ENCODE measurements around the gene RUNX3.

RUNX3 gene

GRCh38 chr1:24866211-24867083 is 63.6 kb downstream of the RUNX3 start:
- H3K4me2 ChIP-seq (ENCODE audit: low read depth, low read length, poor library complexity, severe bottlenecking): no peak overlapping the region
- peaks cover 9% of the 10 kb centered on the region for H3K4me1 ChIP-seq (ENCODE audit: insufficient read depth, low read length, poor library complexity, severe bottlenecking)
- no peaks in the 10 kb centered on the region for H3K9me2 ChIP-seq (replicated peaks; ENCODE audit: low read depth, low read length)
- no peaks in the 10 kb centered on the region for H3F3A ChIP-seq (ENCODE audit: low read depth)
- no peaks in the 10 kb centered on the region for H4K20me1 ChIP-seq (ENCODE audit: insufficient read depth, low read length, poor library complexity, severe bottlenecking)
- no peaks in the 10 kb centered on the region for H3K9me3 ChIP-seq (ENCODE audit: insufficient read depth, low read depth, low read length)
- H3K9ac ChIP-seq (ENCODE audit: low read depth, low read length, poor library complexity, severe bottlenecking): no peak overlapping the region
- H3K36me3 ChIP-seq (ENCODE audit: insufficient read depth, low read length): no peaks in the 10 kb centered on the region
- no peak overlapping the region for H2AFZ ChIP-seq (ENCODE audit: low read length)
- no peaks in the 10 kb centered on the region for H3K79me2 ChIP-seq (ENCODE audit: insufficient read depth, low read length)
- no peak for TF ChIP-seq EZH2phosphoT487 (IDR thresholded peaks at IDR 0.05; ENCODE audit: borderline replicate concordance)
- TF ChIP-seq, protein P1, sequence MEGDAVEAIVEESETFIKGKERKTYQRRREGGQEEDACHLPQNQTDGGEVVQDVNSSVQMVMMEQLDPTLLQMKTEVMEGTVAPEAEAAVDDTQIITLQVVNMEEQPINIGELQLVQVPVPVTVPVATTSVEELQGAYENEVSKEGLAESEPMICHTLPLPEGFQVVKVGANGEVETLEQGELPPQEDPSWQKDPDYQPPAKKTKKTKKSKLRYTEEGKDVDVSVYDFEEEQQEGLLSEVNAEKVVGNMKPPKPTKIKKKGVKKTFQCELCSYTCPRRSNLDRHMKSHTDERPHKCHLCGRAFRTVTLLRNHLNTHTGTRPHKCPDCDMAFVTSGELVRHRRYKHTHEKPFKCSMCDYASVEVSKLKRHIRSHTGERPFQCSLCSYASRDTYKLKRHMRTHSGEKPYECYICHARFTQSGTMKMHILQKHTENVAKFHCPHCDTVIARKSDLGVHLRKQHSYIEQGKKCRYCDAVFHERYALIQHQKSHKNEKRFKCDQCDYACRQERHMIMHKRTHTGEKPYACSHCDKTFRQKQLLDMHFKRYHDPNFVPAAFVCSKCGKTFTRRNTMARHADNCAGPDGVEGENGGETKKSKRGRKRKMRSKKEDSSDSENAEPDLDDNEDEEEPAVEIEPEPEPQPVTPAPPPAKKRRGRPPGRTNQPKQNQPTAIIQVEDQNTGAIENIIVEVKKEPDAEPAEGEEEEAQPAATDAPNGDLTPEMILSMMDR (conservative IDR thresholded peaks at IDR 0.05; ENCODE audit: low read length): no peak
- H3K27me3 ChIP-seq (ENCODE audit: insufficient read depth, low read length, poor library complexity, severe bottlenecking): no peaks in the 10 kb centered on the region
- no peak overlapping the region for H3K4me3 ChIP-seq (ENCODE audit: low read length, poor library complexity, severe bottlenecking)

GRCh38 chr1:24865587-24865986 is 64.5 kb downstream of the RUNX3 start:
- no peaks in the 10 kb centered on the region for H3F3A ChIP-seq (ENCODE audit: low read depth)
- H3K36me3 ChIP-seq (ENCODE audit: insufficient read depth, low read length): no peaks in the 10 kb centered on the region
- no peak overlapping the region for H2AFZ ChIP-seq (ENCODE audit: low read length)
- H3K4me3 ChIP-seq (ENCODE audit: low read length, poor library complexity, severe bottlenecking): no peak overlapping the region
- H3K79me2 ChIP-seq (ENCODE audit: insufficient read depth, low read length): no peaks in the 10 kb centered on the region
- H3K4me2 ChIP-seq (ENCODE audit: low read depth, low read length, poor library complexity, severe bottlenecking): no peak overlapping the region
- H4K20me1 ChIP-seq (ENCODE audit: insufficient read depth, low read length, poor library complexity, severe bottlenecking): no peaks in the 10 kb centered on the region
- H3K27me3 ChIP-seq (ENCODE audit: insufficient read depth, low read length, poor library complexity, severe bottlenecking): no peaks in the 10 kb centered on the region
- TF ChIP-seq, protein P1 (conservative IDR thresholded peaks at IDR 0.05; ENCODE audit: low read length): no peak
- TF ChIP-seq EZH2phosphoT487 (IDR thresholded peaks at IDR 0.05; ENCODE audit: borderline replicate concordance): no peak
- peaks cover 2% of the 10 kb centered on the region for H3K4me1 ChIP-seq (ENCODE audit: insufficient read depth, low read length, poor library complexity, severe bottlenecking)
- no peak overlapping the region for H3K9ac ChIP-seq (ENCODE audit: low read depth, low read length, poor library complexity, severe bottlenecking)
- H3K9me2 ChIP-seq (replicated peaks; ENCODE audit: low read depth, low read length): no peaks in the 10 kb centered on the region
- H3K9me3 ChIP-seq (ENCODE audit: insufficient read depth, low read depth, low read length): no peaks in the 10 kb centered on the region

DNA sequence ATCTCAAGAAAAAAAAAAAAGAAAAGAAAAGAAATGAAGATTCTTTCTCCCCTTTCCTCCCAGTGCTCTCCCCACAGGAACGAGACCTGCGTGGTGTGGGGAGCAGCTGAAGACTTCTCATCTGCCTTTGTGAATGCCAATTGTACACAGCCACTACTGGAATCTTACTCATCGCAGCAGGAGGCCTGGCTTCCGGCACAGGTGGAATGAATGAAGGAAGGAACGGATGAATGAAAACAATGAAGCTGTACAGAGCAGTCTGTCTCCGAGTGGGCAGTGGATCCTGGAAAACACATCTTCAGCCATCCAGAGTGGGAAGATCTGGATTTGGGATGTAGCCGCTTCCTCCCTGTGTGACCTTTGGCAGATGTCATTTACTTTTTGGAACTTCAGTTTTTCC is 64.9 kb downstream of the RUNX3 start:
- Histone ChIP-seq H4K20me1 (ENCODE audit: insufficient read depth, low read length, poor library complexity, severe bottlenecking) (no peaks in the 10 kb centered on the region), H3K79me2 (ENCODE audit: insufficient read depth, low read length) (no peaks in the 10 kb centered on the region), H3K9me2 (replicated peaks; ENCODE audit: low read depth, low read length) (no peaks in the 10 kb centered on the region), H3K4me2 (ENCODE audit: low read depth, low read length, poor library complexity, severe bottlenecking) (no peak overlapping the region), H2AFZ (ENCODE audit: low read length) (no peak overlapping the region), H3F3A (ENCODE audit: low read depth) (no peaks in the 10 kb centered on the region), H3K36me3 (ENCODE audit: insufficient read depth, low read length) (no peaks in the 10 kb centered on the region), H3K27me3 (ENCODE audit: insufficient read depth, low read length, poor library complexity, severe bottlenecking) (no peaks in the 10 kb centered on the region), H3K9ac (ENCODE audit: low read depth, low read length, poor library complexity, severe bottlenecking) (no peak overlapping the region), H3K9me3 (ENCODE audit: insufficient read depth, low read depth, low read length) (no peaks in the 10 kb centered on the region), H3K4me1 (ENCODE audit: insufficient read depth, low read length, poor library complexity, severe bottlenecking) (no peaks in the 10 kb centered on the region), H3K4me3 (ENCODE audit: low read length, poor library complexity, severe bottlenecking) (no peak overlapping the region)
- TF ChIP-seq, protein P1 (conservative IDR thresholded peaks at IDR 0.05; ENCODE audit: low read length): no peak
- TF ChIP-seq EZH2phosphoT487 (IDR thresholded peaks at IDR 0.05; ENCODE audit: borderline replicate concordance): no peak
